Neural crest cell (in vitro differentiated cells): Measurements from ENCODE around the gene UGGT2. TPM values are rescaled to one million over a fixed set of nuclear protein-coding genes. Genes with fewer than 3 reads are reported as not detected.

ENCODE experiments used
- DNase-seq: peaks from one replicate; pipeline ENCODE4 v3.0.0; 2021; ENCODE audit warnings: low read depth, mixed read lengths, low spot score
- H3K27ac Mint-ChIP-seq: one replicate; pipeline ENCODE4 v1.8.0; 2021; ENCODE audit warnings: mild to moderate bottlenecking, mixed read lengths; ENCODE audit not compliant: unreplicated experiment
- H3K27me3 Mint-ChIP-seq: 2 replicates; pipeline ENCODE4 v1.8.0; 2021; ENCODE audit warnings: low read depth, mild to moderate bottlenecking, mixed read lengths
- H3K36me3 Mint-ChIP-seq: 2 replicates; pipeline ENCODE4 v1.8.0; 2021; ENCODE audit warnings: low read depth, mild to moderate bottlenecking, mixed read lengths
- H3K4me1 Mint-ChIP-seq: 2 replicates; pipeline ENCODE4 v1.8.0; 2021; ENCODE audit warnings: mixed read lengths
- H3K4me3 Mint-ChIP-seq: one replicate; pipeline ENCODE4 v1.8.0; 2021; ENCODE audit warnings: mild to moderate bottlenecking, mixed read lengths
- H3K9me3 Mint-ChIP-seq: 2 replicates; pipeline ENCODE4 v1.8.0; 2021; ENCODE audit warnings: mixed read lengths
- total RNA-seq: library from RNA; stranded (reverse); gene quantifications from 2 replicates; pipeline ENCODE4 v1.2.1, GENCODE V29; 2021
- TF ChIP-seq, protein P1 (sequence below): fragments of 200-600 bp; sonication (generic); conservative IDR thresholded peaks from 2 replicates; pipeline ENCODE4 v1.5.0; 2021; ENCODE audit warnings: antibody characterized with exemption, mild to moderate bottlenecking

The UGGT2 gene
- total RNA-seq, 1 donor from 2014 or later = 32.9 TPM

DNA sequence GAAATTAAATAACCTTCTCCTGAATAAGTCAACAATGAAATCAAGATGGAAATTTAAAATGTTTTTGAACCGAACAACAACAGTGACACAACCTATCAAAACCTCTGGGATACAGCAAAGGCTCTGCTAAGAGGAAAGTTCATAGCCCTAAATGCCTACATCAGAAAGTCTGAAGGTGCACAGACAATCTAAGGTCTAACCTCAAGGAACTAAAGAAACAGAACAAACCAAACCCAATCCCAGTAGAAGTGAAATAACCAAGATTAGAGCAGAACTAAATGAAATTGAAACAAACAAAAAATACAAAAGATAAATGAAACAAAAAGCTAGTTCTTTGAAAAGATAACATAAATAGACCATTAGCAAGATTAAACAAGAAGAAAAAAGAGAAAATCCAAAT lies 9.0 kb downstream of the UGGT2 start:
- TF ChIP-seq, protein P1, sequence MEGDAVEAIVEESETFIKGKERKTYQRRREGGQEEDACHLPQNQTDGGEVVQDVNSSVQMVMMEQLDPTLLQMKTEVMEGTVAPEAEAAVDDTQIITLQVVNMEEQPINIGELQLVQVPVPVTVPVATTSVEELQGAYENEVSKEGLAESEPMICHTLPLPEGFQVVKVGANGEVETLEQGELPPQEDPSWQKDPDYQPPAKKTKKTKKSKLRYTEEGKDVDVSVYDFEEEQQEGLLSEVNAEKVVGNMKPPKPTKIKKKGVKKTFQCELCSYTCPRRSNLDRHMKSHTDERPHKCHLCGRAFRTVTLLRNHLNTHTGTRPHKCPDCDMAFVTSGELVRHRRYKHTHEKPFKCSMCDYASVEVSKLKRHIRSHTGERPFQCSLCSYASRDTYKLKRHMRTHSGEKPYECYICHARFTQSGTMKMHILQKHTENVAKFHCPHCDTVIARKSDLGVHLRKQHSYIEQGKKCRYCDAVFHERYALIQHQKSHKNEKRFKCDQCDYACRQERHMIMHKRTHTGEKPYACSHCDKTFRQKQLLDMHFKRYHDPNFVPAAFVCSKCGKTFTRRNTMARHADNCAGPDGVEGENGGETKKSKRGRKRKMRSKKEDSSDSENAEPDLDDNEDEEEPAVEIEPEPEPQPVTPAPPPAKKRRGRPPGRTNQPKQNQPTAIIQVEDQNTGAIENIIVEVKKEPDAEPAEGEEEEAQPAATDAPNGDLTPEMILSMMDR = no peak
- no peak for DNase-seq
- Mint-ChIP-seq H3K36me3 (peaks cover 65% of the 10 kb centered on the region), H3K27ac (no peak overlapping the region), H3K4me1 (peaks cover 15% of the 10 kb centered on the region), H3K9me3 (peaks cover 27% of the 10 kb centered on the region), H3K4me3 (no peak overlapping the region), H3K27me3 (no peaks in the 10 kb centered on the region)

DNA sequence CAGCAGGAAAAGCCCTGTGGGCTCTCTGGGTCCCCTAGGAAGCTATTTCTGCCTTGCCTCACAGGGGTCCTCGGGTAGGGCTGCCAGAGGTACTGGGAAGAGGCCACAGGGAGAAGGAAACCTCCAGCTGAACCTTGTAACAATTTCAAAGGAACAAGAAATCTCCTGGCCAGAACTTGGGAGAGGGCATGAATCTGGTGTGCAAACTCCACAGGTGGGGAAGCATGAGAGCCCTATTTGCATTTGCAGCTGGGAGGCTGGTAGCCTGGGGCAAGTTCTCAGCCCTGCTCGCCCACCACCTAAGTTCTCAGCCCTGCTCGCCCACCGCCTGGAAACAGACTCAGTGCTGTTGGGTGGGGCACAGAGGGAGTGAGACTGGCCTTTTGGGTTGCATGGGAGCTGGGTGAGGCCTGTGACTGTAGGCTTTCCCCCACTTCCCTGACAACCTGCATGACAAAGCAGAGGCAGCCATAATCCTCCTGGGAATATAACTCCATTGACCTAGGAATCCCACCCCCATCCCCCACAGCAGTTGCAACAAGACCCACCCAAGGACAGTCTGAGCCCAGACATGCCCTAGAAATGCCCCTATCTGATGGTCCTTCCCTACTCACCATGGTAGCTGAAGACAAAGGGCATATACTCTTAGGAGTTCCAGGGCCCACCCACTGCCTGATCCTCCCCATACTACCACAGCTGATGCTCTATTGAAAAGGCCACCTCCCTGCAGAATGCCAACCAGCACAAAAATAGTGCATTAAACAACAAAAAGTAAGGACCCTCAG lies 11.7 kb downstream of the UGGT2 start:
- DNase-seq = no peak
- peaks cover 21% of the 10 kb centered on the region for H3K4me1 Mint-ChIP-seq
- TF ChIP-seq, protein P1 = no peak
- H3K27me3 Mint-ChIP-seq = no peaks in the 10 kb centered on the region
- H3K36me3 Mint-ChIP-seq = peaks cover 51% of the 10 kb centered on the region
- no peak overlapping the region for H3K4me3 Mint-ChIP-seq
- peaks cover 23% of the 10 kb centered on the region for H3K9me3 Mint-ChIP-seq
- H3K27ac Mint-ChIP-seq = no peak overlapping the region

DNA sequence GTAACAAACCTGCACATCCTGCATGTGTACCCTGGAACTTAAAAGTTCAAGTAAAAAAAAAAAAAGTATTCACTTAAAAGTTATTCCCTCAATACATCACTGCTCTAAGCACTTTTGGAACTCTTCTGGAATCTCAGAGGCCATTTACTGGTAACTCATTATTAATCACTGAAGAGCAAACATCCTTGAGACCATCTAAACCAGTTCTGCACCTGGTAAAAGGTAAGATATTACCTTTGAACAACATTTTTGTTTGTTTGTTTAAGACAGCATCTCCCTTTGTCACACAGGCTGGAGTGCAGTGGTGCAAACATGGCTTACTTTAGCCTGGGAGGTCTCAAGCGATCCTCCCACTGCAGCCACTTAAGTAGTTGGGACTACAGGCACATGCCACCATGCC lies 16.7 kb downstream of the UGGT2 start:
- no peak for DNase-seq
- H3K9me3 Mint-ChIP-seq = no peaks in the 10 kb centered on the region
- peaks cover 10% of the 10 kb centered on the region for H3K36me3 Mint-ChIP-seq
- H3K4me3 Mint-ChIP-seq = no peak overlapping the region
- H3K4me1 Mint-ChIP-seq = peaks cover 13% of the 10 kb centered on the region
- no peaks in the 10 kb centered on the region for H3K27me3 Mint-ChIP-seq
- TF ChIP-seq, protein P1 = no peak
- H3K27ac Mint-ChIP-seq = no peak overlapping the region

DNA sequence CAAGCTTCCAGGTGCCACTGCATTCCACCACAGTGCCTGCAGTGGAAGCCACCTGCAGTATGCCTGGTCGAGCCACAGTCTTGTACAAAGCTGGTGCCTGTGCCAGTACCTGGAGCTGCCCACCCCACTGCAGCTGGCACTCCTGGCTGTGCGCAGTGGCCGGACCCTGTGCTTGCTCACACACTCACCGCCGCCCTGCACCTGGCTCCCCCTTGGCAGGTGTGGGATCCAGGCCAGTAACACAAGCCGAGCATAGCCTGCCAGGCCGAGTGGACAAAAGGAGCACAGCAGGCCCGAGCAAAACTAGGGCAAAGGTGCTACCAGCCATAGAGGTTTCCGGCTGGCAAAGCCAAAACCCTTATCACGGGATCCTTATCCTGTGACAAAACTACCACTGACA lies 18.5 kb downstream of the UGGT2 start:
- H3K4me3 Mint-ChIP-seq = no peak overlapping the region
- no peaks in the 10 kb centered on the region for H3K9me3 Mint-ChIP-seq
- no peaks in the 10 kb centered on the region for H3K27me3 Mint-ChIP-seq
- no peak for DNase-seq
- H3K27ac Mint-ChIP-seq = no peak overlapping the region
- H3K36me3 Mint-ChIP-seq = peaks cover 2% of the 10 kb centered on the region
- TF ChIP-seq, protein P1 = no peak
- peaks cover 11% of the 10 kb centered on the region for H3K4me1 Mint-ChIP-seq

DNA sequence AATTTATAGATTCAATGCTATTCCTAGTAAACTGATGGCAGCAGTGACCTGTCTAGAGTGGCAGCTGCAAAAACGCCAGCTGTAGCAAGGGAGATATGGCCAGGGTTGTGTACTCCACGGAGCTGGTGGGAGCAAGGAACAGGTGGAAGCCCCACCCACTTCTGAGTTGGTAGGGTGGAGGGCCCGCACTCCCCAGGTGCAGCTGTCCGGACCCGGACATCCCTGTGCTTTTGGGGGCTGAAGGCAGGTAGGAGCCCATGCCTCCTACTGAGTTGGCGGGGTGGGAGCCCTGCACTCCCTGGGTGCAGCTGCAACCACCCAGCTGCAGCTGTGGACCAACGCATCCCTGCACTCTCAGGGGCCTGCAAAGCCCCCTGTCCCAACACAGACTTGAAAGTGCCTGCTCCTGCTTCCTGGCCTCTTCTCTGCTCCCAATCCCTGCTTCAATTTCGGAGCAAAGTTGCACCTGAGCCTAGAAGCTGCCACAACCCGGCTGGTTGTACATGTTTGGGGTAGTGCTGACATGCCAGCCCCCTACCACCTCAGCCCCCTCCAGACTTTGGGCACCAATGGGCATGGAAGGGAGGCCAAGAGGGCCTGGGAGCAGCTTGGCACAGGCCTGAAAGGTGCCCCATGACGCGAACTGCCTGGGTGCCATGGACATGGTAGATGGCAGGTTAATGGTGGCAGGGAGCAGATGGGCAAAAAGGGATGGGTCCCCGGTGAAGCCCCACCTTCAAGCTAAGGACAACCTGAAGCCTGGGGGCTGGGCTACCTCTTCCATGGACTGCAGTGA lies 19.8 kb downstream of the UGGT2 start:
- H3K36me3 Mint-ChIP-seq = no peaks in the 10 kb centered on the region
- TF ChIP-seq, protein P1 = no peak
- H3K27me3 Mint-ChIP-seq = no peaks in the 10 kb centered on the region
- DNase-seq = no peak
- no peaks in the 10 kb centered on the region for H3K4me1 Mint-ChIP-seq
- no peak overlapping the region for H3K4me3 Mint-ChIP-seq
- no peaks in the 10 kb centered on the region for H3K9me3 Mint-ChIP-seq
- H3K27ac Mint-ChIP-seq = no peak overlapping the region
